ENCODE measurements around the gene GNA12.

Gene GNA12

GRCh38 chr7:2802101-2802500 lies 42.0 kb downstream of the GNA12 start:
- no peak for DNase-seq

DNA sequence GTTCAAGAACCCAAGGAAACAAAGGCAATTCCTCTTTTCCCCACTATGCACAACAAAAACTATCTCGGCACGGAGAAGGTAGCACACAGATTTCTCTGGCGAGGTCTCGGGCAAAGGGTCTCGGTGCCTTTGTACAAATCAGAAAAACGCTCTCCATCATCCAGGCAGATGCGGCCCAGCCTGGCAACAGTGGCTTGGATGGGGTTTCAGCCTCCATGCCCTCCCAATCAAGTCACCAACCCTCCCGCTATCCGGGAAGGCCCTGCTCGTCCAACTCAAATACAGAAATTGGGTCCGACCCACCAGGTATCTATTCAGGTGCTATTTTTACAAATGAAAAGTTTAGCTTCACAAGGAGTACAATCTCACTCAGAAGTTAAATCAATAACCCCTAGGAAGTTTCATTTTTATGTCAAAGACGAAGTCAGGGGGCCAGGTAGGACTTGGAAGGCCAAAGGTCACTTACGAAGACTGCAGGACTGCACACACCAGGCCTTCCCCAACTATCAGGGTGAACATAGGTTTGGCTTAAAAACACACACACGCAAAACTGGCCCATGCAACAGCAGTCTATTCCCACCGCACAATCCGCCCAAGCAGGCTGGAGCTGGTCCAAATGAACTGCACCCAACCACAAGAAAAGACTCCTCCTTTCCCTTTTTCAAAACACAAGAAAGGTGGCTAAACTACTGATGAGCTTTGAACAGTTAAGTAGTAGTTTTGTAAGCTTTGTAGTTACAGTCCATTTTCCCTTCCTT lies 43.0 kb downstream of the GNA12 start:
- no peak for DNase-seq

DNA sequence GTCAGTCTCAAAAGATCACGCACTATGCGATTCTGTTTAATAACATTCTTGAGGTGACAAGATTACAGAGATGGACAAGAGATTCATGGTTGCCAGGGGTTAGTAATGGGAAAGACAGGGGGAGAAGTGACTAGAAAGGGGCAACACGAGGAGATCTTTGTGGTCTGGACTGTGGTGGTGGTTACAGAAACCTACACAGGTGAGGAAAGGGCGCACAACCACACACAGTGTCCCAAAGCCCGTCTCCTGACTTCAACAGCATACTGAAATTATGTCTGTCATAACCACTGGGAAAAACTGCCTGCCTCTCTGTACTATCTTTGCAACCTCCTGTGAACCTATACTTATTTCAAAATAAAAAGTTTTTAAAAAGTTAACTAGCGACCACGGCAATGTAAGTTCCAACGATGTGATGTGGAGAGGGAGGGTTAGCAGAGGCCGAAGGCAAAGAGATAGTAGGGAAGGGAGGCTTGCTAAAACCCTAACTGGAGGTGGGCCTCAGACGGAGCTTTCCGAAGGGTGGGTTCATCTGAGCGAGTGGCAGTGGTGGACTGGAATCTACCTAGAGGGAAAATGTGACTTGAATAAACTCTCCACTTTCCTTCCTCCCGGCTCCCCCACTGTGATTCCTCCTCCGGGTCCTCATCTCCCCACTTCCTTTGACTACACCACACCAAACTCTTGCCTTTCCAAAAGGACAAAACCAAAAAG lies 43.7 kb downstream of the GNA12 start:
- no peak for DNase-seq

DNA sequence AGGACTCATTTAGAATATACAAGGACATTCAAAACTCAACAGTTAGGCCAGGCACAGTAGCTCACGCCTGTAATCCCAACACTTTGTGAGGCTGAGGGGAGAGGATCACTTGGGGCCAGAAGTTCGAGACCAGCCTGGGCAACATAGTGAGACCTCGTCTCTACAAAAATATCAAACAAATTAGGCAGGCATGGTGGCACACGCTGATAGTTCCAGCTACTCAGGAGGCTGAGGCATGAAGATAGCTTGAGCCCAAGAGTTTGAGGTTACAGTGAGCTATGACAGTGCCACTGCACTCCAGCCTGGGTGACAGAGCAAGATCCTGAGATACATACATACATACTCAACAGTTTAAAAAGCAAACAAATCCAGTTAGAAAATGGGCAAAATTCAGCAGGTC lies 44.9 kb downstream of the GNA12 start:
- no peak for DNase-seq

DNA sequence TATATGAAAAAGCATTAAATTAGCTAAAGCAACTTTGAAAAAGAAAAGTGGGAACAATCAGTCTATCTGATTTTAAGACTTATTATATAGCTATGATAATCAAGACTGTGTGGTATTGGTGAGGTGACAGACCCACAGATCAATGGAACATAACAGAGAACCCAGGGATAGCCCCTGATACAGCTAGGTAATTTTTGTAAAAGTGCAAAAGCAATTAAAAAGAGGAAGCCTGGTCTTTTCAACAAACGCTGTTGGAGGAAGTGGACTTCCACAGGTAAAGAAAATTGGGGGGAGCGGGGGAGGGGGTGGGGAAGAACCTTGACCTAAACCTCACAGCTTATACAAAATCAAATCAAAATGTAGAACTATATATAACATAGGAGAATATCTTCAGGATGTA lies 45.4 kb downstream of the GNA12 start:
- no peak for DNase-seq

GRCh38 chr7:2796358-2797352 lies 47.5 kb downstream of the GNA12 start:
- DNase-seq: no peak

DNA sequence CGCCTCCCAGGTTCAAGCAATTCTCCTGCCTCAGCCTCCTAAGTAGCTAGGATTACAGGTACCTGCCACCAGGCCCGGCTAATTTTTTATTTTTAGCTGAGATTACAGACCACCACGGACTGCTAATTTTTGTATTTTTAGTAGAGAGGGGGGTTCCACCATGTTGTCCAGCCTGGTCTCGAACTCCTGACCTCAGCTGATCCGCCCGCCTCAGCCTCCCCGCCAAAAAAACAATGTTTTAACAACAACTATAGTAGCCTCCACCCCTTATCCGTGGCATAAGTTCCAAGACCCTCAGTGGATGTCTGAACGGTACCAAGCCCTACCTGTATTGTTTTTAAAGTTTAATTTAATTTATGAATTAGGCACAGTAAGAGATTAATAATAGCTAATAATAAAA lies 48.2 kb downstream of the GNA12 start:
- no peak for DNase-seq

GRCh38 chr7:2794836-2795636 lies 49.1 kb downstream of the GNA12 start:
- DNase-seq: no peak

- DNase-seq: no peak
These were observed 51.1 kb downstream of the GNA12 start for GRCh38 chr7:2792856-2793487.

DNA sequence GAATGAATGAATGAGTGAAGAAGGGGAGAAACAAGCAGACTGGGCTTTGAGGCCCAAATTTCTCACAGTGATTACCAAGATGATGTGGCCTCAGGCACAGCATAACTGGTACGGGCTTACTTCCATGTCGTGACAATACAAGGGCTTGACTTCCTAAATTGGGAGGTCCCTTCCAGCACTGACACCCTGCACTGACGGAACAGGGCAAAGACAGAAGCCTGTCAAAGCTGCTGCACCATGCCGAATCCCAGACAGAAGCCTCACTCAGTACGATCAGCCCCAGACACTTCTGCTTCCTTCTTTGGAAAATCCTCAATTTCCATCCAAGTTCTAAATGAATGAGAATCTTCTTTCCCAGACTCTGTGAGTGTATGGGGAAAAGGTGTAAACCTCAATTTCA lies 51.9 kb downstream of the GNA12 start:
- no peak for DNase-seq

GRCh38 chr7:2791390-2791789 lies 52.7 kb downstream of the GNA12 start:
- no peak for DNase-seq

DNA sequence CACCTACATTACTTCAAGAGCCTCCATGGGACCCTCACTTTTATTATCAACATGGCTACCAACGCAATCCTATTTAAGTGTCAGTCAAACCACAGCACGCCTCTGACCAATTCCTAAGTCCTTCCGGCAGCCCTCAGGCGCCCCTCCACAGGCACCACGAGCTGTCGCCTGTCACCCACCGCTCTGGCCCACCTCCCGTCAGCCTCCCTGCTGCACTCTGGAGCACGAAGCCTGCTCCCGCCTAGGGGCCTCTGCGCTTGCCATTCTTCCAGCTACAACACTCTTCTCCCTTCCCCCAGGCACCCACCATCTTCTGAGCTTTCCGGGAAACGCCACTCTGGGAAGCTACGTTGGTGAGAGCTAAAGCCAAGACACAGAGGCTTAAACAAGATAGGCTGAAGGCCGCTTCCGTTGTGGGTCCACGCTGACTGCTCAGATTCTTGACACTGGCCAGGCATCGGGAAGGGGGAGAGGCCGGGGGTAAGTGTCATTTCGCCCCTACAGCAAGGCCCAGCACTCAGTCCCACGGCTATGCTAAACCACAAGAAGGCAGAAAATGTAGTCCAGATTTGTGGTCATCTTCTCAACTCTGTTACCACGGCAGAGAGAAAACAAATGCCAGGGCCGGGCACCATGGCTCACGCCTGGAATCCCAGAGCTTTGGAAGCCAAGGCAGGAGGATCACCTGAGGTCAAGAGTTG lies 56.7 kb downstream of the GNA12 start:
- DNase-seq: no peak

- DNase-seq: no peak
These were observed 57.4 kb downstream of the GNA12 start for GRCh38 chr7:2786607-2787116.

DNA sequence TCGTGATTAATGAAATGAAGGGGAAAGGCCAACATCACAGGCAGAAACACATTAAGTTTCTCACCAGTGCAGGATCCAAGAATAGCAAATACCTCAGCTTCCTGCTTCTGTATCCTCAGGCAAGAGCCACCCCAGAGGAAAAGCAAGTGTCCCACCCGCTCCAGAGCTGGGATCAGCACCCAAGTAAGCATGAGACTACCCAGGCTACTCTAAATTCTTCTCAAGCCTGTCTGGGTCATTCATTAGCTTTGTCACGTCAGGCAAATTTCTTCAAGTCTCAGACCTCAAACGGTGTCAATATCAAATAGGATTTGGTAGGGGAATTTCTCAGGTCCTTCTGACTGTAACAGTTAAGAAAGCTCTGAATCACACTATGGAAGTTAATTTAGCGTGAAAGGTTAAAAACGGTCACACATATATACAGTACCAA lies 59.0 kb downstream of the GNA12 start:
- DNase-seq: no peak

DNA sequence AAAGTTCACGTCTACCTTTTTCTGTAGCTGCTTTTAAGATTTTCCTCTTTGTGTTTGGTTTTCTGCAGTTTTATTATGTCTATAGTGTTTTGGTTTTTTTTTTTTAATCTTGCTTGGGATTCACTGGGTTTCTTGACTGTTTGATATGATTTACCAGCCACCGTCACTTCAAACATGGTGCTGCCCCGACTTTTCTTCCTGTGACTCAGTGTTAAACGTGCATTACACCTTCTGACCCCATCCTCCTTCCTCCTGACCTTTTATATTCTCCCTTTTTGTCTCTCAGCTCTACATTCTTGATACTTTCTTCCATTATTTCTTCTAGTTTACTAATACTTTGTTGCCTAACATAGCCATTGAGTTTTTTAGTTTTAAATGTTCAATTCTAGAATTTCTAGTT lies 61.5 kb downstream of the GNA12 start:
- DNase-seq: no peak

GRCh38 chr7:2782121-2782520 lies 62.0 kb downstream of the GNA12 start:
- DNase-seq: no peak

DNA sequence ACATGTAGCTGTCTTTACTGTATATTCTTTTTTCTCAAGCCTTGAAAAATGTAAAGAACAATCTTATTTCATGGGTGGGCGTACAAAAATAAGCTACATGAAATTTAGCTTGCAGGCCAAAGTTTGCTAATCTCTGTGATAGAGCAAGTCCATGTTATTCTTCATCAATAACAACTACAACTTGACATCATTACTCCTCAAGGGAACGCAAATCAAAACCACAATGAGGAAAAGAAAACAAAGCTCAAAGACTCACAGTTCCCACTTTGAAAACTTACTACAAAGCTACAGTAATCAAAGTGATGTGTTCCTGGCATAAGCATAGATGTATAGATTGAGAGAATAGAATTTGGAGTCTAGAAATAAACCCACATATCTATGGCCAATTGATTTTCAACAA lies 62.5 kb downstream of the GNA12 start:
- no peak for DNase-seq

GRCh38 chr7:2779051-2779450 lies 65.1 kb downstream of the GNA12 start:
- no peak for DNase-seq

GRCh38 chr7:2777898-2778535 lies 66.1 kb downstream of the GNA12 start:
- DNase-seq: no peak

GRCh38 chr7:2776401-2776800 lies 67.7 kb downstream of the GNA12 start:
- no peak for DNase-seq

GRCh38 chr7:2775785-2776184 lies 68.3 kb downstream of the GNA12 start:
- DNase-seq: peak; percentile 23
